ENCODE data around the gene FILIP1L.

- no peak for TF ChIP-seq CTCF (IDR thresholded peaks at IDR 0.05)
- TF ChIP-seq POLR2A (IDR thresholded peaks at IDR 0.05): no peak
These were observed 137.7 kb downstream of the FILIP1L start for GRCh38 chr3:99976584-99976983.

Measured in stomach (tissue), 4 donors.